Vagina (tissue), 2 donors: Measurements from ENCODE around the gene LXN. TPM values are rescaled to one million over a fixed set of nuclear protein-coding genes. Genes with fewer than 3 reads are reported as not detected.
A peak's percentile ranks its signal among the peaks of the same experiment; 100 is the strongest.

Experiments used
- DNase-seq, 2 donors: peaks; one replicate each; pipeline ENCODE4 v3.0.0-alpha.2; 2017; ENCODE audit errors: extremely low spot score in 2 of 2
- H3K27ac ChIP-seq: fragments of 200-600 bp; sonication (generic); one replicate; pipeline ENCODE4 v1.5.1; 2019
- H3K27me3 ChIP-seq: fragments of 200-600 bp; sonication (generic); one replicate; pipeline ENCODE4 v1.5.1; 2019
- H3K36me3 ChIP-seq, 2 donors: fragments of 200-600 bp; sonication (generic); one replicate each; pipeline ENCODE4 v1.5.1; 2017 to 2019
- H3K4me1 ChIP-seq: fragments of 200-600 bp; sonication (generic); one replicate; pipeline ENCODE4 v1.5.1; 2019
- H3K4me3 ChIP-seq, 2 donors: fragments of 200-600 bp; sonication (generic); 1 replicate in 1 of 2; 2 replicates in 1 of 2; pipeline ENCODE4 v1.5.1; 2016 to 2019
- H3K9me3 ChIP-seq: fragments of 200-600 bp; sonication (generic); one replicate; pipeline ENCODE4 v1.5.1; 2019
- POLR2A ChIP-seq, 2 donors: fragments of 450-650 bp; IDR thresholded peaks; one replicate each; pipeline ENCODE4 v1.6.1; 2017; ENCODE audit warnings: antibody characterized with exemption in 2 of 2, mild to moderate bottlenecking in 2 of 2, moderate library complexity in 2 of 2
- POLR2AphosphoS5 ChIP-seq, 2 donors: sonication (generic); formaldehyde crosslinking; IDR thresholded peaks; one replicate each; pipeline ENCODE4 v1.9.0; 2017; ENCODE audit warnings: antibody characterized with exemption in 2 of 2, mild to moderate bottlenecking in 2 of 2, low read depth in 1 of 2; ENCODE audit not compliant: insufficient read depth in 1 of 2
- intact Hi-C: fragments of 100-400 bp; cut with DNase I; formaldehyde crosslinking; loops from one replicate; pipeline ENCODE4 v1.15.1; 2023
- total RNA-seq: library from RNA; depleted of rRNA; stranded (reverse); fragments of >200 nt; gene quantifications from one replicate; pipeline ENCODE4 v1.2.3, GENCODE V29; 2016
- TF ChIP-seq, protein P1 (sequence below), 3 experiments: fragments of 450-650 bp in 2 of 3; fragments of 200-600 bp in 1 of 3; sonication (generic) in 1 of 3; IDR thresholded peaks; one replicate each; pipeline ENCODE4 v1.5.1; 2017 to 2019; ENCODE audit warnings: antibody characterized with exemption in 3 of 3, mild to moderate bottlenecking in 2 of 3, moderate library complexity in 2 of 3

Gene LXN
- total RNA-seq, 1 donor from 2014 or later = 22.6 TPM

DNA sequence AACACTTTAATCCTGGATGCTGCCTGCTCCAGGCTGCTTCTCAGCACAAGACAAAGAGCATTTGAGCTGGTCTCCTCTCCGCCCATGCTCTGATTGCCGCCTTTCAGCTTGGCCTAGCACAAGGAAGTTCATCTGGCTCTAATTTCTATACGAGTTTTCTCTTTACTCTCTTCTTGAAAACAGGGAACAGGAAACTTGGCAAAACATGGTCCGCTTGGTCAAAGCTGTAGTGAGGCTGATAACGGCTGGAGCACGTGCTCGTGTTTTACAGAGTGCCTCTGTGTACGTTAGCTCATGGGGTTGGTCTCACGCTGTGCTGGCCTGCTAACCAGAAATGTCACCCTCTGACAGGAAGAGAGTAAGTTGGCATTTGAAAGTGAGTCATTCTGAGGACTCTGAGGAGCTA lies 40.6 kb upstream of the LXN start:
- TF ChIP-seq POLR2AphosphoS5 (IDR thresholded peaks at IDR 0.05; ENCODE audit: insufficient read depth in 1 of 2, low read depth in 1 of 2) = no peak
- no peak for TF ChIP-seq POLR2A (IDR thresholded peaks at IDR 0.05)
- TF ChIP-seq, protein P1, sequence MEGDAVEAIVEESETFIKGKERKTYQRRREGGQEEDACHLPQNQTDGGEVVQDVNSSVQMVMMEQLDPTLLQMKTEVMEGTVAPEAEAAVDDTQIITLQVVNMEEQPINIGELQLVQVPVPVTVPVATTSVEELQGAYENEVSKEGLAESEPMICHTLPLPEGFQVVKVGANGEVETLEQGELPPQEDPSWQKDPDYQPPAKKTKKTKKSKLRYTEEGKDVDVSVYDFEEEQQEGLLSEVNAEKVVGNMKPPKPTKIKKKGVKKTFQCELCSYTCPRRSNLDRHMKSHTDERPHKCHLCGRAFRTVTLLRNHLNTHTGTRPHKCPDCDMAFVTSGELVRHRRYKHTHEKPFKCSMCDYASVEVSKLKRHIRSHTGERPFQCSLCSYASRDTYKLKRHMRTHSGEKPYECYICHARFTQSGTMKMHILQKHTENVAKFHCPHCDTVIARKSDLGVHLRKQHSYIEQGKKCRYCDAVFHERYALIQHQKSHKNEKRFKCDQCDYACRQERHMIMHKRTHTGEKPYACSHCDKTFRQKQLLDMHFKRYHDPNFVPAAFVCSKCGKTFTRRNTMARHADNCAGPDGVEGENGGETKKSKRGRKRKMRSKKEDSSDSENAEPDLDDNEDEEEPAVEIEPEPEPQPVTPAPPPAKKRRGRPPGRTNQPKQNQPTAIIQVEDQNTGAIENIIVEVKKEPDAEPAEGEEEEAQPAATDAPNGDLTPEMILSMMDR (IDR thresholded peaks at IDR 0.05) = no peak
- Histone ChIP-seq H3K4me3 (no peak overlapping the region), H3K9me3 (no peaks in the 10 kb centered on the region), H3K27me3 (no peaks in the 10 kb centered on the region), H3K4me1 (peaks cover 37% of the 10 kb centered on the region), H3K27ac (peak overlapping the region; percentile 74), H3K36me3 (peaks cover 0 to 7% of the 10 kb centered on the region in 2 donors)
- intact Hi-C loops = no loop called here
- no peak for DNase-seq

DNA sequence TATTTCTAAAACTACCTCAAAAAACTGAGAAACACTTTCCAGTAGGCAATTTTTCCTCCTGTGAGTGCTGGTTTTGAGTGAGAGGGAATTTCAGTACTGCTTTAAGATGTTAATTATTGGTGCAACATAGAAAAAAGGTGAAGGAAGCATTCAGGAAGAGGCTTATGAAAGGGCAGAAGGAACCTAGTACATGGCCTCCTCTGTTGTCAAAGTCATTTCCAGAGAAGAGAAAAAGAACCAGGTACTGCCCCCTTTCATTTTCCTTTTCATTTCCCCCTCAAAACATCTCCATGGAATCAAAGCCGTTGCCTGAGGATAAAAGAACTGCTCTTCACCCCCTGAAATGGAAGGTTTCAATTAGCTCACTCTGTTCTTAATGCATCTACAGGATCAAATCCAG lies 40.0 kb upstream of the LXN start:
- Histone ChIP-seq H3K4me1 (peaks cover 31% of the 10 kb centered on the region), H3K4me3 (no peak overlapping the region), H3K27me3 (no peaks in the 10 kb centered on the region), H3K9me3 (no peaks in the 10 kb centered on the region), H3K36me3 (peaks cover 0 to 9% of the 10 kb centered on the region in 2 donors), H3K27ac (peak overlapping the region; percentile 74)
- TF ChIP-seq POLR2A (IDR thresholded peaks at IDR 0.05) = no peak
- TF ChIP-seq, protein P1 (IDR thresholded peaks at IDR 0.05) = no peak
- no peak for TF ChIP-seq POLR2AphosphoS5 (IDR thresholded peaks at IDR 0.05; ENCODE audit: insufficient read depth in 1 of 2, low read depth in 1 of 2)
- intact Hi-C loops = no loop called here
- no peak for DNase-seq

DNA sequence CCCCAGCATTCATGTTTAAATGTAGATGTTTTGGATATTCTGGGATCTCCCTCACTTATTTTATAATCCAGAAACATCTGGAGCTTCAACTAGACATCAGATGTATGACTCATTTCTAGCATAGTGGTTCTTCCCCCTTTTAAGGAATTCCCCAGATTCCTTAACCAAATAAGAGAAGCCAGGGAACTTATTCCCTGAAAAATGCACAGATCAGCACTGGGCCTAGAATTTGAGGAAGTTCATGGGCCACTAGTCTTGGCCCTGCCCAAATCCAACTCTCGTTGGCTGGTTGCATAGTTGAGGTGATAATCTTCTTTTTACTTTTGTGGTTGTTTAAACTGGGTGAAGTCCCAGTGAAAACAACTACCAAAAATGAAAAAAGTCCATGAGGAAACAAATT lies 39.4 kb upstream of the LXN start:
- Histone ChIP-seq H3K4me1 (peaks cover 25% of the 10 kb centered on the region), H3K9me3 (no peaks in the 10 kb centered on the region), H3K4me3 (no peak overlapping the region), H3K27me3 (no peaks in the 10 kb centered on the region), H3K27ac (peak overlapping the region; percentile 74), H3K36me3 (peaks cover 0 to 9% of the 10 kb centered on the region in 2 donors)
- TF ChIP-seq, protein P1 (IDR thresholded peaks at IDR 0.05) = no peak
- no peak for TF ChIP-seq POLR2AphosphoS5 (IDR thresholded peaks at IDR 0.05; ENCODE audit: insufficient read depth in 1 of 2, low read depth in 1 of 2)
- TF ChIP-seq POLR2A (IDR thresholded peaks at IDR 0.05) = no peak
- intact Hi-C loops = no loop called here
- no peak for DNase-seq

DNA sequence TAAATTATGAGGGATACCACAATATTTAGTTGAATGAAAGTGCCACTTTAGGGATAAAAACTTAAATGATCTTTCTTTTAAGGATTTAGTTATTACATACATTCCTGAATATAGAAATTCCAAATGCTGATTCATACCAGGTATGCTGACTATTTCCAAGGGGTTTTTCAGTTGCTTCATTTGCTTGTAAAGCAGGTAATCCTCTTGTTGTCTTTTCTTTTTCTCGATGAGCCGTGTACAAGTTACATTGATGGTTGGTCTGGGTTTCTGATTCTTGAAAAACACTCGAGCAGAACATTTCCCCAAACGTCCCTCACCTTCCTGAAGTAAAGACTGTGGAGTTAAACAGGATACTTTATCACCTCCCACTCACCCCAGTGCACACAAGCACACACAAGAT lies 38.2 kb upstream of the LXN start:
- intact Hi-C loops = no loop called here
- H3K4me3 ChIP-seq = no peak overlapping the region
- no peak for TF ChIP-seq POLR2AphosphoS5 (IDR thresholded peaks at IDR 0.05; ENCODE audit: insufficient read depth in 1 of 2, low read depth in 1 of 2)
- TF ChIP-seq, protein P1 (IDR thresholded peaks at IDR 0.05) = no peak
- no peak for TF ChIP-seq POLR2A (IDR thresholded peaks at IDR 0.05)

DNA sequence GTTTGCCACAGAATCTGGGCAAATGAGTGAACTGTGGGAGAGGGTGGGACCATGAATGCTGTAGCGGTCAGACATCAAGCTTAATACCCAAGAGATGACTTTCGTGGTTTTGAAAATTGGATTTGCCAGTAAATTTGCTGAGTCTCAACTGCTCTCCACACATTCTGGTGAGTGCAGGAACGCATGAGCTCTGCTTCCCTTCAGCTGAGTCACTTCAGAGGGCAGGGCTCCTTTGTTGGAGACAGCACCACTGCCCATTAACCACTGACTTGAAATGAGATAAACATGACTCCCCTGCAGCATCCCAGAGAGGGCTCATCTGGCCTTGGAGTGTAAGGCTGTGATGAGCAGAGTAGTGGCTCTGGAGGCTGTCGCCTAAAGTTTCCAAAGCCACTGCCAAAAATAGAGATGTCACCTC lies 37.2 kb upstream of the LXN start:
- Histone ChIP-seq H3K36me3 (peaks cover 0 to 9% of the 10 kb centered on the region in 2 donors), H3K27me3 (no peaks in the 10 kb centered on the region), H3K4me3 (no peak overlapping the region), H3K9me3 (no peaks in the 10 kb centered on the region), H3K4me1 (peaks cover 25% of the 10 kb centered on the region), H3K27ac (peak overlapping the region; percentile 74)
- intact Hi-C loops = no loop called here
- TF ChIP-seq POLR2A (IDR thresholded peaks at IDR 0.05) (no peak), POLR2AphosphoS5 (IDR thresholded peaks at IDR 0.05; ENCODE audit: insufficient read depth in 1 of 2, low read depth in 1 of 2) (no peak)
- TF ChIP-seq, protein P1 (IDR thresholded peaks at IDR 0.05) = no peak
- DNase-seq = no peak

More for the DNA sequence above, 38.2 kb upstream of the LXN start:
- H3K9me3 ChIP-seq = no peaks in the 10 kb centered on the region
- peaks cover 25% of the 10 kb centered on the region for H3K4me1 ChIP-seq
- peak overlapping the region; percentile 74 for H3K27ac ChIP-seq
- no peaks in the 10 kb centered on the region for H3K27me3 ChIP-seq
- H3K36me3 ChIP-seq = peaks cover 0 to 9% of the 10 kb centered on the region in 2 donors
- no peak for DNase-seq
